ENCODE measurements around the gene AKAP7. TPM values are rescaled to one million over a fixed set of nuclear protein-coding genes. Genes with fewer than 3 reads are reported as not detected.

The AKAP7 gene
- polyA plus RNA-seq, 1 of the 3 experiments (the other 2 are of a cell fraction): 0.58 TPM

GRCh38 chr6:131250122-131250521 lies 114.9 kb downstream of the AKAP7 start:
- Histone ChIP-seq H3K36me3 (replicated peaks in 1 of 2; ENCODE audit: control insufficient read depth in 1 of 2, insufficient read depth in 2 of 2, low read length in 1 of 2) (no peaks in the 10 kb centered on the region), H3K27ac (ENCODE audit: low read depth in 2 of 2, low read length in 1 of 2) (no peak overlapping the region), H3K9me2 (no peaks in the 10 kb centered on the region), H4K20me1 (ENCODE audit: insufficient read depth) (no peaks in the 10 kb centered on the region), H3K9ac (no peak overlapping the region), H3K27me3 (ENCODE audit: insufficient read depth) (peaks cover 8% of the 10 kb centered on the region; the same call in 1 of the 2 replicates), H3K4me2 (peak overlapping the region; percentile 19; the same call in 1 of the 2 replicates), H2AFZ (ENCODE audit: low read depth) (no peak overlapping the region), H3K4me1 (ENCODE audit: control insufficient read depth in 1 of 2, insufficient read depth in 2 of 2, low read depth in 1 of 2, low read length in 1 of 2) (no peaks in the 10 kb centered on the region), H3K79me2 (ENCODE audit: insufficient read depth) (no peaks in the 10 kb centered on the region), H3K9me3 (no peaks in the 10 kb centered on the region), H3K4me3 (ENCODE audit: low read depth in 2 of 2, low read length in 1 of 2) (no peak overlapping the region), H3F3A (replicated peaks; ENCODE audit: insufficient read depth) (no peaks in the 10 kb centered on the region)
- 49% methylated on average over 6 of the region's 9 CpGs for WGBS (ENCODE audit: low lambda C conversion rate)
- TF ChIP-seq YY1 (IDR thresholded peaks at IDR 0.05; ENCODE audit: low read depth) (no peak), RCOR1 (IDR thresholded peaks at IDR 0.05; ENCODE audit: low read length) (no peak), RAD21 (IDR thresholded peaks at IDR 0.05; ENCODE audit: low read length) (no peak), RFX5 (IDR thresholded peaks at IDR 0.05; ENCODE audit: low read length) (no peak), FOXJ3 (CRISPR knock-in tag; IDR thresholded peaks at IDR 0.05) (no peak), EP300 (IDR thresholded peaks at IDR 0.05; ENCODE audit: borderline replicate concordance in 1 of 2, low read depth in 1 of 2, low read length in 1 of 2) (no peak), USF2 (IDR thresholded peaks at IDR 0.05; ENCODE audit: borderline replicate concordance, low read depth, low read length) (no peak), TCF12 (IDR thresholded peaks at IDR 0.05) (no peak), JUND (IDR thresholded peaks at IDR 0.05) (no peak), GATA2 (CRISPR knock-in tag; IDR thresholded peaks at IDR 0.05) (no peak), CTCF (IDR thresholded peaks at IDR 0.05) (no peak), TEAD4 (IDR thresholded peaks at IDR 0.05; ENCODE audit: borderline replicate concordance, insufficient read depth) (no peak), TAF1 (IDR thresholded peaks at IDR 0.05; ENCODE audit: borderline replicate concordance, low read depth, low read length) (no peak), ZBTB33 (IDR thresholded peaks at IDR 0.05; ENCODE audit: borderline replicate concordance, low read depth) (no peak), SMC3 (IDR thresholded peaks at IDR 0.05; ENCODE audit: low read depth, low read length) (no peak), REST (IDR thresholded peaks at IDR 0.05; ENCODE audit: low read depth, low read length) (no peak), MEF2A (IDR thresholded peaks at IDR 0.05; ENCODE audit: borderline replicate concordance, low read depth) (no peak), RXRA (IDR thresholded peaks at IDR 0.05; ENCODE audit: borderline replicate concordance, low read depth) (no peak), NFIC (IDR thresholded peaks at IDR 0.05; ENCODE audit: borderline replicate concordance) (no peak)
- ChIA-PET CTCF (no interaction called here), POLR2A (no interaction called here)
- DNase-seq: no peak
